Measurements from ENCODE around the gene ALKBH5. TPM values are rescaled to one million over a fixed set of nuclear protein-coding genes. Genes with fewer than 3 reads are reported as not detected.

The ALKBH5 gene
- polyA plus RNA-seq, 1 of the 3 experiments (the other 2 are of a cell fraction), result 41.0 TPM

- TF ChIP-seq, protein P1, sequence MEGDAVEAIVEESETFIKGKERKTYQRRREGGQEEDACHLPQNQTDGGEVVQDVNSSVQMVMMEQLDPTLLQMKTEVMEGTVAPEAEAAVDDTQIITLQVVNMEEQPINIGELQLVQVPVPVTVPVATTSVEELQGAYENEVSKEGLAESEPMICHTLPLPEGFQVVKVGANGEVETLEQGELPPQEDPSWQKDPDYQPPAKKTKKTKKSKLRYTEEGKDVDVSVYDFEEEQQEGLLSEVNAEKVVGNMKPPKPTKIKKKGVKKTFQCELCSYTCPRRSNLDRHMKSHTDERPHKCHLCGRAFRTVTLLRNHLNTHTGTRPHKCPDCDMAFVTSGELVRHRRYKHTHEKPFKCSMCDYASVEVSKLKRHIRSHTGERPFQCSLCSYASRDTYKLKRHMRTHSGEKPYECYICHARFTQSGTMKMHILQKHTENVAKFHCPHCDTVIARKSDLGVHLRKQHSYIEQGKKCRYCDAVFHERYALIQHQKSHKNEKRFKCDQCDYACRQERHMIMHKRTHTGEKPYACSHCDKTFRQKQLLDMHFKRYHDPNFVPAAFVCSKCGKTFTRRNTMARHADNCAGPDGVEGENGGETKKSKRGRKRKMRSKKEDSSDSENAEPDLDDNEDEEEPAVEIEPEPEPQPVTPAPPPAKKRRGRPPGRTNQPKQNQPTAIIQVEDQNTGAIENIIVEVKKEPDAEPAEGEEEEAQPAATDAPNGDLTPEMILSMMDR (IDR thresholded peaks at IDR 0.05), result no peak
- no peak for TF ChIP-seq GABPA (IDR thresholded peaks at IDR 0.05; ENCODE audit: low read depth)
- TF ChIP-seq TCF12 (IDR thresholded peaks at IDR 0.05), result no peak
- TF ChIP-seq MEF2A (IDR thresholded peaks at IDR 0.05; ENCODE audit: borderline replicate concordance, low read depth), result no peak
- TF ChIP-seq, protein P2, sequence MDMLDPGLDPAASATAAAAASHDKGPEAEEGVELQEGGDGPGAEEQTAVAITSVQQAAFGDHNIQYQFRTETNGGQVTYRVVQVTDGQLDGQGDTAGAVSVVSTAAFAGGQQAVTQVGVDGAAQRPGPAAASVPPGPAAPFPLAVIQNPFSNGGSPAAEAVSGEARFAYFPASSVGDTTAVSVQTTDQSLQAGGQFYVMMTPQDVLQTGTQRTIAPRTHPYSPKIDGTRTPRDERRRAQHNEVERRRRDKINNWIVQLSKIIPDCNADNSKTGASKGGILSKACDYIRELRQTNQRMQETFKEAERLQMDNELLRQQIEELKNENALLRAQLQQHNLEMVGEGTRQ (IDR thresholded peaks at IDR 0.05; ENCODE audit: borderline replicate concordance, low read depth, low read length), result no peak
- no peak for TF ChIP-seq NFIC (IDR thresholded peaks at IDR 0.05; ENCODE audit: borderline replicate concordance)
Observed at GRCh38 chr17:18247613-18248001, 64.0 kb downstream of the ALKBH5 start (continued).

GRCh38 chr17:18248300-18248731, 64.7 kb downstream of the ALKBH5 start:
- no peak overlapping the region; a peak in 1 of 4 replicates for H3K4me3 ChIP-seq (ENCODE audit: low read depth in 2 of 2, low read length in 1 of 2)
- no peaks in the 10 kb centered on the region for H3K9me2 ChIP-seq
- no peak overlapping the region for H3K27ac ChIP-seq (ENCODE audit: low read depth in 2 of 2, low read length in 1 of 2)
- H3K27me3 ChIP-seq (ENCODE audit: insufficient read depth), result no peaks in the 10 kb centered on the region
- peaks cover 6% of the 10 kb centered on the region; the same call in 1 of the 2 replicates for H4K20me1 ChIP-seq (ENCODE audit: insufficient read depth)
- ChIA-PET CTCF (interaction anchor here (0.6 to 3.8 kb wide), 16 partner anchors 8 to 118 kb away, joined by 3 to 26 read pairs (median 4); partner anchors contain the start of genes FLII and LLGL1), POLR2A (interaction anchor here (0.6 kb wide), 1 partner anchor 21 kb away, joined by 3 read pairs; no protein-coding TSS in a partner anchor)
- H3K36me3 ChIP-seq (replicated peaks in 1 of 2; ENCODE audit: control insufficient read depth in 1 of 2, insufficient read depth in 2 of 2, low read length in 1 of 2), result peaks cover 26 to 78% of the 10 kb centered on the region in 2 experiments
- peaks cover 14% of the 10 kb centered on the region for H3F3A ChIP-seq (replicated peaks; ENCODE audit: insufficient read depth)
- H3K9ac ChIP-seq, result no peak overlapping the region
- H3K9me3 ChIP-seq, result no peaks in the 10 kb centered on the region
- peak; percentile 90 for DNase-seq
- no peak overlapping the region for H3K4me2 ChIP-seq
- H3K4me1 ChIP-seq (ENCODE audit: control insufficient read depth in 1 of 2, insufficient read depth in 2 of 2, low read depth in 1 of 2, low read length in 1 of 2), result no peaks in the 10 kb centered on the region
- no peak overlapping the region for H2AFZ ChIP-seq (ENCODE audit: low read depth)
- no peaks in the 10 kb centered on the region for H3K79me2 ChIP-seq (ENCODE audit: insufficient read depth)
- WGBS (ENCODE audit: low lambda C conversion rate), result 50% methylated on average over 8 of the region's 9 CpGs
- TF ChIP-seq, protein P3, sequence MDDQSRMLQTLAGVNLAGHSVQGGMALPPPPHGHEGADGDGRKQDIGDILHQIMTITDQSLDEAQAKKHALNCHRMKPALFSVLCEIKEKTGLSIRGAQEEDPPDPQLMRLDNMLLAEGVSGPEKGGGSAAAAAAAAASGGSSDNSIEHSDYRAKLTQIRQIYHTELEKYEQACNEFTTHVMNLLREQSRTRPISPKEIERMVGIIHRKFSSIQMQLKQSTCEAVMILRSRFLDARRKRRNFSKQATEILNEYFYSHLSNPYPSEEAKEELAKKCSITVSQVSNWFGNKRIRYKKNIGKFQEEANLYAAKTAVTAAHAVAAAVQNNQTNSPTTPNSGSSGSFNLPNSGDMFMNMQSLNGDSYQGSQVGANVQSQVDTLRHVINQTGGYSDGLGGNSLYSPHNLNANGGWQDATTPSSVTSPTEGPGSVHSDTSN (IDR thresholded peaks at IDR 0.05), result no peak
- TF ChIP-seq USF1 (IDR thresholded peaks at IDR 0.05; ENCODE audit: borderline replicate concordance, low read depth), result no peak
- TF ChIP-seq ELF1 (IDR thresholded peaks at IDR 0.05), result no peak
- TF ChIP-seq SMC3 (IDR thresholded peaks at IDR 0.05; ENCODE audit: low read depth, low read length), result peak; percentile 45
- TF ChIP-seq POLR2AphosphoS5 (IDR thresholded peaks at IDR 0.05; ENCODE audit: low read depth, low read length), result no peak
- TF ChIP-seq FOXM1 (IDR thresholded peaks at IDR 0.05; ENCODE audit: low read depth), result no peak
- TF ChIP-seq EP300 (IDR thresholded peaks at IDR 0.05; ENCODE audit: borderline replicate concordance in 1 of 2, low read depth in 1 of 2, low read length in 1 of 2), result no peak
- TF ChIP-seq, protein P1 (IDR thresholded peaks at IDR 0.05), result peak; percentile 72
- TF ChIP-seq MAX (IDR thresholded peaks at IDR 0.05; ENCODE audit: low read depth), result no peak
- no peak for TF ChIP-seq IRF3 (IDR thresholded peaks at IDR 0.05; ENCODE audit: low read depth, low read length)
- no peak for TF ChIP-seq TEAD4 (IDR thresholded peaks at IDR 0.05; ENCODE audit: borderline replicate concordance, insufficient read depth)
- TF ChIP-seq YY1 (IDR thresholded peaks at IDR 0.05; ENCODE audit: low read depth), result no peak
- TF ChIP-seq RAD21 (IDR thresholded peaks at IDR 0.05; ENCODE audit: low read length), result peak; percentile 81
- no peak for TF ChIP-seq NFIC (IDR thresholded peaks at IDR 0.05; ENCODE audit: borderline replicate concordance)
- no peak for TF ChIP-seq MEF2A (IDR thresholded peaks at IDR 0.05; ENCODE audit: borderline replicate concordance, low read depth)
- TF ChIP-seq JUND (IDR thresholded peaks at IDR 0.05), result no peak
- no peak for TF ChIP-seq MXI1 (IDR thresholded peaks at IDR 0.05; ENCODE audit: low read depth, low read length)
- no peak for TF ChIP-seq GATA2 (CRISPR knock-in tag; IDR thresholded peaks at IDR 0.05)
- no peak for TF ChIP-seq RFX5 (IDR thresholded peaks at IDR 0.05; ENCODE audit: low read length)
- no peak for TF ChIP-seq RXRA (IDR thresholded peaks at IDR 0.05; ENCODE audit: borderline replicate concordance, low read depth)
- no peak for TF ChIP-seq NRF1 (IDR thresholded peaks at IDR 0.05; ENCODE audit: low read depth, low read length)
